GM10248 (cell line): ENCODE data around the gene HPS1.

Experiments
- CTCF ChIA-PET: fragments of 300-600 bp; sonication (Branson Sonifier 250); formaldehyde crosslinking; extraction: SDS; loops from one replicate; lab custom pipeline; 2021; ENCODE audit warnings: antibody characterized with exemption; lab: Yijun Ruan, JAX
- POLR2A ChIA-PET: fragments of 350-650 bp; sonication (Branson Sonifier 250); formaldehyde crosslinking; extraction: SDS; loops from one replicate; lab custom pipeline; 2020; ENCODE audit warnings: antibody characterized with exemption; lab: Yijun Ruan, JAX
- DNase-seq: peaks from one replicate; pipeline ENCODE4 v3.0.0; 2012; ENCODE audit errors: extremely low spot score
- TF ChIP-seq, protein P1 (sequence below): IDR thresholded peaks from 2 replicates; pipeline ENCODE4 v1.5.1; 2012; ENCODE audit warnings: mild to moderate bottlenecking, low read depth; ENCODE audit errors: extremely low read depth, missing control alignments, control extremely low read depth

HPS1 gene

DNA sequence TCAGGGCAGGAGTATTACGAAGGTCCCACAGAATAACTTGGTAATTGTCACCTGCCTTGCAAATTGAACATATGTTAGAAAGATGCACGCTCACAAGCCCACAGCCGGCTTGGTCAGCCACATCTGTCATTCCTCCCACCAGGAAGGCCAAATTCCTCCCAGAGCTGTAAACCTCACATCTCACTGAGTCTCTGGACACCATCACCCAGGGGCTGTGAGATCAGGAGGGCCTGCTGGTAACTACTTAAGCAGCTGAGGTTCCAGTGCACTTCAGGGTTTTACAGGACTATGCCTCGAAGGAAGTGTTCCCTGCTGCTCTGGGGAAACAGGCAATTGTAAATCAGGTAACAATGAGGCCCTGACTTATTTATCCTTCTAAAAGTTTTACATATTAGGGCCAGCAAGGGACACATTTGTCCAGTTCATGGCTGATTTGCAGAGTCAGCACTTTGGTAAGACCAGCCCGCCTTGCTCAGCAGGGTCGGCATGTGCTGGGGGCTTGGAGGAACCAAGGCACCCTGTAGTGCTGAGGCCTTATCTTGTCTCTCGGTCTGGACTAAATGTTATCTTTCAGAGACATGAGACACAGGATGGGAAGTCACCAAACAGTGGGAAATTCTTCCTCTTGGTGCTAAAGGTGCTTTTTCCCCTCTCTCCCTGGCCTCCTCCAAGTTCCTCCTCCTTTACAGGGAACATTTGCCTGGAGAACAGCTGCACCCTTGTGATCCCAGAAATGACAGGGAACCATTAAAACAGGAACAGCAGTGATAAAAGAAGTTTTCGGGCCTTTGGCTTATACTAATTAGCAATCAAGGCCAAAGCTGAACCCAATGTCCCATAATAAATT lies 66.0 kb downstream of the HPS1 start:
- ChIA-PET CTCF (no interaction called here), POLR2A (no interaction called here)

DNA sequence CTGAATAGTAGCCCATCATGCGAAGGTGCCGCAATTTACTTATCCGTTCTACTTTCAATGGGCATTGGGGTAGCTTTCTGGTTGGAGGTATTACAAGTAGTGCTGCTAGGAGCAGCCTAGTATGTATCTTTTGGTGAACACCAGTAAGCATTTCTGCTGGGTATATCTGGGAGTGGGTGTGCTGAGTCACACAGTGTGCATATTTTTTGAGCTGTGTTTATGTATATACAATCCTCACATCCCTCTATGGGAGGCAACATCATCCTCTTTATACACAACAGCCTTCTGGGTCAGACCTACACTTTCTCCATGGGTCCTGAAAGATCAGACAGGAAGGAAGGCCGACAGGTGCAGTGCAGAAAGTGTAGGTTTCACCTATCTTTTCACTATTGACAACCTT lies 68.0 kb downstream of the HPS1 start:
- ChIA-PET CTCF (no interaction called here), POLR2A (no interaction called here)
- TF ChIP-seq, protein P1, sequence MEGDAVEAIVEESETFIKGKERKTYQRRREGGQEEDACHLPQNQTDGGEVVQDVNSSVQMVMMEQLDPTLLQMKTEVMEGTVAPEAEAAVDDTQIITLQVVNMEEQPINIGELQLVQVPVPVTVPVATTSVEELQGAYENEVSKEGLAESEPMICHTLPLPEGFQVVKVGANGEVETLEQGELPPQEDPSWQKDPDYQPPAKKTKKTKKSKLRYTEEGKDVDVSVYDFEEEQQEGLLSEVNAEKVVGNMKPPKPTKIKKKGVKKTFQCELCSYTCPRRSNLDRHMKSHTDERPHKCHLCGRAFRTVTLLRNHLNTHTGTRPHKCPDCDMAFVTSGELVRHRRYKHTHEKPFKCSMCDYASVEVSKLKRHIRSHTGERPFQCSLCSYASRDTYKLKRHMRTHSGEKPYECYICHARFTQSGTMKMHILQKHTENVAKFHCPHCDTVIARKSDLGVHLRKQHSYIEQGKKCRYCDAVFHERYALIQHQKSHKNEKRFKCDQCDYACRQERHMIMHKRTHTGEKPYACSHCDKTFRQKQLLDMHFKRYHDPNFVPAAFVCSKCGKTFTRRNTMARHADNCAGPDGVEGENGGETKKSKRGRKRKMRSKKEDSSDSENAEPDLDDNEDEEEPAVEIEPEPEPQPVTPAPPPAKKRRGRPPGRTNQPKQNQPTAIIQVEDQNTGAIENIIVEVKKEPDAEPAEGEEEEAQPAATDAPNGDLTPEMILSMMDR = no peak
- DNase-seq = no peak

More for the DNA sequence above, 66.0 kb downstream of the HPS1 start:
- no peak for DNase-seq
- TF ChIP-seq, protein P1 = no peak

DNA sequence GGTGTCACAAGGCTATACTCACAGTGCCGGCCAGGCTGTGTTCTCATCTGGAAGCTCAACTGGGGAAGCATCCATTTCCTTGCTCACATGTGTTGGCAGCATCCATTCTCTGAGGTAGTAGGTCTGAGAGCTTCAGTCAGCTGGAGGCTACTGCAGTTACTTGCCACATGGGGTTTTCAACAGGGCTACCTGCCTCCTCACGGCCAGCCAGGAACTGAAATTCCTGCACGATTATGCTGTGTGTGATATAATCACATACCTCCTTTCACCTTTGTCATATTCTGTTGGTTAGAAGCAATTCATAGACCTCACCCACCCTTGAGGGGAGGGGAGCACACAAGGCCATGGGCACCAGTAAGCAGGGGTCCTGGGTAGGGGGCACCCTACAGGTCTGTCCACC lies 69.2 kb downstream of the HPS1 start:
- no peak for DNase-seq
- POLR2A ChIA-PET = no interaction called here
- CTCF ChIA-PET = interaction anchor here (1.0 kb wide), 1 partner anchor 10 kb away, joined by 3 read pairs; no protein-coding TSS in a partner anchor
- TF ChIP-seq, protein P1 = no peak

DNA sequence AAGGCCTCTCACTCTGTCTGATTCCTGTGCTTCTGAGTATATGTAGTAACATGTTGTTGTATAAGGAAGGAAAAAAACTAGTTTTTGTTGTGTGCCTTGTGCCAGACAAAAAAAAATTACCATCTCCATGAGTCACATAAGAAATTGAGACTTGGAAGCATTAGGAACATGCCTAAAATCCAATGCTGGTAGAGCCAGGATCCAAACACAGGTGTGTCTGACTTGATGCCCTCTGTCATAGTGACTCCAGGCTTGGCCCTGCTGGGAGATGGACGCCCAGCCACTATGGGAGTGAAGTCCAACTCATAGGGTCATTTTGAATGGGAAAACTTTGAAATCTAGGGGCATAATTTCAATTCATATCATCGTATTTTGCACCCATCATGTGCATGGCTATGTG lies 69.7 kb downstream of the HPS1 start:
- ChIA-PET CTCF (no interaction called here), POLR2A (no interaction called here)
- TF ChIP-seq, protein P1 = no peak
- no peak for DNase-seq

DNA sequence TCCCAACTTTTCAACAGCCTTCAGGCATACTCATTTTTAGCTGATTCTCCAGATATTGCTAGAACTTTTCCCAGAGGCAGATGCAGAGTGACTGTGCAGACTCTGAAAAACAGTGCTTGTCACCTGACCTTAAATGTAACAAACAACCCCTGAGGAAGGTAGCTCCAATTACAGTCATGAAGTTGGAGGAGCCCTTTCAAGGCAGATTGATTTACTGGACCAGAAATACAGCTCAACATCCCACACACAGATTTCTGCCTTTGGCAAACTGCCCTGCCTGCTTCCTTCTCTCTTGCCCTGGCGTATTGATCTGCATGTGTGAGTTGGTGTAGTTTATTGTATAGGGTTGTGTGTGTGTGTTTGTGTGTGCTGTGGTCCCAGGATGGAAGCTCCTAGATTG lies 70.2 kb downstream of the HPS1 start:
- TF ChIP-seq, protein P1 = no peak
- POLR2A ChIA-PET = no interaction called here
- CTCF ChIA-PET = no interaction called here
- no peak for DNase-seq

DNA sequence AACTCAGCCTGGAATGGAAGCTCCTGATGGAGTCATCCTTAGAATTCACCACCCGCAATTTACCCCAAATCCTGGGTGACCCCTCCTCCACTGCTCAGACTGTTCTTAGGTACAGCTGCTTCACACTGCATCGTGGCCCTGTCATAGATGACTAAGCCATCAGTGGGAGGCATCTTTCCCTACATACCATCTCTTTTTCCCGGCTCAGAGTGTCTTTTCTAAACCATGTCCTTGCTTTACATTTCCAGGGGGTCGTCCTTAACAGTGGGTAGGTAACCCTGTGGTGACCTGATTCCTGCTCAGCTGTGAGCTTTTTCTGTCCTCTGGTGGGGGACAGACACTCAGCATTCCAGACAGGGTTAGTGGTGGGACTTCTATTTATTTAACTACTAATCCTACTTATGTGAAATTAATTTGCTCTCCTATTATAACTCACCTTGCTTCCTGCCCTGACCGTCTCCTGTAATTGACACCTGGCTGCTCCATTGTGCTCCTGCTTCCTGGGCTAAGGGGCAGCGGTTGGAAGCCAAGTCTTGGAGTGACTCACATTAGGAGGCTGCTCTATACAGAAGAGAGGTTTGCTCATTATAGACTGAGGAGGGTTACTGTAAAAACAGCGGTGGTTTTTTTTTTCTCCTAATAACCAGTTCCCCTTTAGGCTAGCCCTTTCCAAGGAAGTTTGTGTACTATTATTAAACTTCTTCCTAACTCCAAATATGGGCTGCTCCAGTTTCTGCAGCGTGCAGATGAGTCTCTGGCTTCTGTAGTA lies 72.3 kb downstream of the HPS1 start:
- ChIA-PET POLR2A (no interaction called here), CTCF (interaction anchor here (0.7 to 2.0 kb wide), 3 partner anchors 9 to 51 kb away, joined by 4 to 5 read pairs (median 4); no protein-coding TSS in a partner anchor)
- TF ChIP-seq, protein P1 = no peak
- no peak for DNase-seq
